SHP77 treated with DMSO at 0.1 percent for 48 hours (cell line): ENCODE measurements around the gene SMIM22.
A peak's percentile ranks its signal among the peaks of the same experiment; 100 is the strongest.
"Not testable (repeated sequence)": the region's sequence is repeated elsewhere in the genome, so short reads cannot be mapped to it uniquely, and the experiment has no call there.

ENCODE experiments used
- DNase-seq: peaks from one replicate; lab custom pipeline; 2025; lab: John Stamatoyannopoulos, UW

Gene SMIM22

GRCh38 chr16:4768549-4769305, 26.4 kb upstream of the SMIM22 start:
- DNase-seq, result peak; percentile 93

DNA sequence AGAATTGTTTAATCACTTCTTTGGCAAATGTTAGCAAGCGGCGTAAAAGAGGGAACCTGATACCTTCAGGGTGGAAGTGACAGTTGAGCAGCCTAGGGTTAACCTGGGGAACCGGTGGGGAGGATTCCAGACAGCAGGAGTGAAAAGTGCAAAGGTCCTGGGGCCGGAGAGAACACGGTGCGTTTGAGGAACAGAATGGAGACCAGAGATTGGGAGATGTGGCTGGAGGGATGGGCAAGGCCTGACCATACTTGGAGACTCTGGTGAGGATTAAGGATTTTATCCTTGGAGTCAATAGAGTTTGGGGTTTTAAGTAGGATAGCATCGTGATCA, 25.9 kb upstream of the SMIM22 start:
- no peak for DNase-seq

DNA sequence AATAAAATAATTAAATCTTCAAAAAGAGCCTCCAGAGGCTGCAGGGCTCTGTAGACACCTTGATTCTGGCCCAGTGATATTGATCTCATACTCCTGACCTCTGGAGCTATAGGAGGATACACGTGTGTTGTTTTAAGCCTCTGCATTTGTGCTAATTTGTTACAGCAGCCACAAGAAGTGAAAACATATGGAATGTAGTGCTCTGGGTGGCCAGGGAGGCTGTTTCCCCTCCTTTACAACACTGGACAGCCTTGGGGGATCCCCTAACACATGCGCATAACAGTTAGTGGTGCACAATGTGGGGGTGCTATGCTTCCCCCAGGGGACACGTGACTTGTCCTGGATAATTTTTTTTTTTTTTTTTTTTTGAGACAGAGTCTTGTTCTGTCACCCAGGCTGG, 23.5 kb upstream of the SMIM22 start:
- no peak for DNase-seq

- DNase-seq, result no peak
Measured at GRCh38 chr16:4772351-4772750, 22.8 kb upstream of the SMIM22 start.

DNA sequence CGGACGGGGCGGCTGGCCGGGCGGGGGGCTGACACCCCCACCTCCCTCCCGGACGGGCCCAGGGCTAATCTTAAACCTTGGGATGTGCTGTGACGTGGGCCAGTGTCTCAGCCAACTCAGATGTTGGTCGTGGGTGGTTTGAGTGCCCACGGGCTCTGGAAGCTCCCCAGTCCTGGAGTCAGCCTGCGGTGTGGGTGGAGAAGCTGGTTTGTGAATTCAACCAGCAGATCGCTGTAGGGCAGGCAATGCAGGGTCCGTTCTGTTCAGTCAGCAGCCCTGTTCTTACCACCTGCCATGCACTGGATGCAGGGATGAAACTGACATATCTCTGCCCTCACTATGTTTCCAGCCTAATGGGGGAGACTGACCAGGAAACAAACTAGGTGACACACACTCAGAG, 20.2 kb upstream of the SMIM22 start:
- no peak for DNase-seq

DNA sequence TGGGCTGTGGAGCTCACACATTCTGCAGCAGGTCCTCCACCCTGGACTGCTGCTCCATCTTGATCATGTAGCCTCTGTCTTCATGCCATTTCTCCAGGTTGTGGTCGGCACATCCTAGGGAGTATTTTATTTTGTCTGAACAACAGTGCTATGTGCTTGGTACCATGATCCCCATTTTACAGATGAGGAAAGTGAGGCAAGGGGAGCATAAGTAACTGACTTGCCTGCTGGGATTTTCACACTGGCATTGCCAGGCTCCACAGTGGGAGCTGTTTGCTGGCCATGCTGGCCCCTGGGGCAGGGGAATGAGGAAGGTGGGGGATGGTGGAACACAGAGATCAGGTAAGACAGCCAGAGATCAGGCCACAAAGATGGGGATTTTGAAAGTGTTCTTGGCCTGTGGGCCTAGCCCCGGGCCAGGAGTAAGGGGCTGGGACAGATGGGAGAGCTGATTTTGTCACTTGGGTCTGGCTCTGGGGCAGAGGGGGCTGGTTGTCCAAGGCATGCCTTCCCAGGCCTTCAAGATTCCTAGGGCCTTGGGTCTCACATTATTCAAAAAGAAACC, 18.9 kb upstream of the SMIM22 start:
- DNase-seq, result no peak

- DNase-seq, result no peak
Measured at GRCh38 chr16:4777339-4778049, 17.7 kb upstream of the SMIM22 start.

DNA sequence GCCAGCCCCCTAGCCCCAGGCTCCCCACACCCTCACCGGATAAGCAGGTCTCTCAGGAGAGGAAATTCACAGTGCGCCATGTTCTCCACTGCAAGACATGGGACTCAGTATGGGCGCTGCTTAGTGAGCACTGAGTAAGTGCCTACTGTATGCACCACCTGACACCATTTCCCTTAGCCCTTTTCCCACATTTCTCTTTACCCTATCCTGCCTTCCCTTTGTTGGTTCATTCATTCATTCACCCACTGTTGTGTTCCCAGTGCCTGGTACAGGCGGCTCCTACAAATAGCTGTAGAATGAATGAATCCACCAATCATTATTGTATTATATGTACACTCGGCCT, 17.1 kb upstream of the SMIM22 start:
- DNase-seq, result no peak

DNA sequence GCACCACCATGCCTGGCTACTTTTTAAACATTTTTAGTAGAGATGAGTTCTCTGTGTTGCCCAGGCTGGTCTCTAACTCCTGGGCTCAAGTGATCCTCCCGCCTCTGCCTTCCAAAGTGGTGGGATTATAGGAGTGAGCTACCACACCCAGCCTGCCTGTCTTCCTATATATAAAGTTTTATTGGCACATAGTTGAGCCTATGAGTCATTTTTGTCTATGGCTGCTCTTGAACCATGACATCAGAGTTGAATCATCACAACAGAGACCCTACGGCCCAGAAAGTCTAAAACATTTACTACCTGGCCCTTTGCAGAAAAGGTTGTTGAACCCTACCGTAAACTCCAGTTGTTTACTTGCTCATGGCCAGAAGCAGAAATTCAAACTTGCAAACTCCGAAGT, 14.9 kb upstream of the SMIM22 start:
- DNase-seq, result no peak

DNA sequence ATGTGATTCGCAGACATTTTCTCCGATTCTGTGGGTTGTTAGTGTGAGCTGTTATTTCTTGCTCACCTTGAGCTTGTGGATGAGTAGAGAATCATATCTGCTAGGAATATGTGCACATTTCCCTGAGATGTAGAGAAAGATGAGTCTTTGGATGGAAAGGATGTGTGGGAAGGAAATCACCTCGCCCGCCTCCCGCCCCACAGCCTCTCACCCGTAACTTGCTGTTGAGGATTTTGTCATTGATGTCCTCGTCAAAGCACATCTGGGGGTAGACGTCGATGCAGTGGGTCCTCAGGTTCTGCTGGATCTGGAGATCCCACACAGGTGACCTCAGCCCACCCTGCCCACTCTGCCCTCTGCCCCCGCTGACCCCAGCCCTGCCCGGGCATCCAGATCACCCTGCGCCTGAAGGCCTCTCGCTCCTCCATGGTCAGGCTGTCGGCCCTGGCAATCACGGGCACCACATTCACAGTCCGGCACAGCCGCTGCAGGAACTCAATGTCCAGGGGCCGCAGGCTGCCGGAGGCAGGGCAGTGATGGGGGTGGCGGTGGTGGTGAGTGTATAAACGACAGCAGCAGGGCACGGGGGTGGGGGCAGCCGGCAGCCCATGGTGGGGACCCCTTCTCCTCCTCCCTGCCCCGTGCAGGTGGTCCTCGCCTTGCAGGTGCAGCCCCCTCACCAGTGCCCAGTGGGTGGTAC, 11.8 kb upstream of the SMIM22 start:
- DNase-seq, result no peak

DNA sequence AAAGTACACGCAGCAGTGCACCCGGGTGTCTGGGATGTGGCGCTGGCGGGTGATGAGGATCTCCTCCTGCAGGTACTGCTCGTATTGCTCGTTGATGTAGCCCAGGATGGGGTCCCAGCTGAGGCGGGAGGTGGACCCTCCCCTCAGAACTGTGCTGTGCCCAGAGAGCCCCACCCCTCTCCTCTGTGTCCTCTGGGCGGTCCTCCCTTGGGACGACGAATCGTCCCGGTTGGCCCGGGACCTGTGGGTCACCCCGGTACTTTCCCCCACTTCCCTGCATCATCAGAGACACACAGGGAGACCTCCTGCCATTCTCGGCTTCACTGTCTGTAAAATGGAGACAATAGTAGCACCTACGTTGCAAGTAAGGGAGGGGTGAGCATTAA, 11.2 kb upstream of the SMIM22 start:
- no peak for DNase-seq

- not testable (repeated sequence) for DNase-seq
Measured at GRCh38 chr16:4784444-4784987, 10.7 kb upstream of the SMIM22 start.

DNA sequence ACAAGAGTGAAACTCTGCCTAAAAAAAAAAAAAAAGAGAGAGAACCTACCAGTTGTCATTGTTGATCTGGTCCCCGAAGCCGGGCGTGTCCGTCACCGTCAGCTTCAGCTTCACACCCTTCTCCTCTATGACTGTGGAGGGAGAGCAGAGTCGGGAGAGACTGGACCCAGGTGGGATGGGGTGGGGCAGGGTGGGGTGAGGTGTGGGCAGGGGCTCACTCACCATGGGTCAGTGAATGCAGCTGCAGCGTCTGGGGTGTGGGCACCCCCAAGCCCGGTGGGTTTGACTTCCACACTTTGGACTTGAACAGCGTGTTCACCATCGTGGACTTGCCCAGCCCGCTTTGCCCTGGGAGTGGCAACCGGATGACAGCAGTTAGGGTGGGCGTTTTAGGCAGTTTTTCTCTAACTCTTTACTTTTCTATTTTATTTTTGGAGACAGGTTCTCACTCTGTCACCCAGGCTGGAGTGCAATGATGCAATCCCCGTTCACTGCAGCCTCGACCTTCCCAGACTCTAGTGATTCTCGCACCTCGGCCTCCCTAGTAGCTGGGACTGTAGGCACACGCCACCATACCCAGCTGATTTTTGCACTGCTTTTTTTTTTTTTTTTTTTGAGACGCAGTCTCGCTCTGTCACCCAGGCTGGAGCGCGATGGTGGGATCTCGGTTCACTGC, 9.3 kb upstream of the SMIM22 start:
- no peak for DNase-seq

- DNase-seq, result no peak
Measured at GRCh38 chr16:4787068-4787467, 8.1 kb upstream of the SMIM22 start.

DNA sequence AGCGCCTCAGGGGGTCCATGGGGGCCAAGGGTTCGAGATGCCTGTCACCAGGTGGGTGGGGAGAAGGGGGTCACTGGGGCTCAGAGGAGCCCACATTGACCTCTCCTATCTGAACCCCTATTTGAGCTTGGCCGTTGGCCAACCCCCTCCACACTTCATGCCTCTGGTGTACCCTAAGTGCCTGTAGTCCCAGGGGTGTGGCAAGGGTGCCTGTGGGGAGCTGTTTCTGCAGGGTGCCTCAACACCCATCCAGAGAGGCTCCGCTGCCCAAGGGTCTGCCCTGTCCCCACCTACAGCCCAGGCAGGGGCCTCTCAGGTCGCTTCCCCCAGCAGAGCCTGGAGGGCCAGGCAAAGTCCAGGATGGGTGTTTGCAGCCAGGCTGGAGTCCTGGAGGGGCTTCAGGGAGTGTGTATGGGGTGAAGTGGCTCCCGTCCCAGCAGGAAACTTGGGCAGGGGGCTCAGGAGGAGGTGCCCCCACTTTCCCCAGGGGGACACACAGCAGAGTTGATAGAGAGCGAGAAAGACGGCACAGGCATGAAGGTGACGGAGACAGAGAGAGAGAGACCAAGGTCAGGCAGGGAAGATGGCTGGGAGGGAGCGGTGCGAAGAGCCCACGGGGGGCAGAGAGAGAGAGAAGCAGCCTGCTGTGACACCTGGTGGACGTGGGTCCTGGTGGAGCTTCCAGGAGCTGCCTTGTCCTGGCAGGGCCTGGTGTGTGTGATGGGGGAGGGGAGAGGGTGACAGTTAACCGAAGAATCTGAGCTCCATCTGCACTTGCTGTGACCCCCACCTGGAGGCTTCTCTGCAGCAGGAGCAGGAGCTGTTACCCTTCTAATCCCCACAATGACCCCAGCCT, 7.3 kb upstream of the SMIM22 start, which contains the start of gene SEPTIN12:
TSS of gene SEPTIN12 (minus strand) at position 719 of the 856 bp plus-strand sequence. CDS start at position 19, 700 bp downstream.
- DNase-seq, result peak; percentile 8

DNA sequence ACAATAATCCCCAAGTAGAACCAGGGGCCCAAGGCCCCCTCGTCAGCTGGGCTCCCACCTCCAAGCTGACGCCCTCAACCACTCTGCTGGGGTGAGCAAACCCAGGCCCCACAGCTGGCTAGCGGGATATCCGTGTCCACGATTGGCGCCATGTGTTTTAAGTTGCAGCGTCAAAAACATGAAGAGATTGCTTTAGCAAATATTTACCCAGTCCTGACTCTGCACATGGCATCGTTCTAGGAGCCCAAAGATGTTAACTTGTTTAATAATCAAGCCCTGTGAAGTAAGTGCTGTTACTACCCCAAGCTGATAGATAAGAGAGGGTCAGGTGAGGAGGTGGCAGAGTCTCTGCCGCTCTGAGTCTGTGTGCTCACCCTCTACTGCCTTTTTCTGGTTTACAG, 6.7 kb upstream of the SMIM22 start:
- peak; percentile 8 for DNase-seq

- DNase-seq, result no peak
Measured at GRCh38 chr16:4788910-4789309, 6.3 kb upstream of the SMIM22 start.

- no peak for DNase-seq
Measured at GRCh38 chr16:4790261-4790660, 4.9 kb upstream of the SMIM22 start.

GRCh38 chr16:4790871-4791270, 4.3 kb upstream of the SMIM22 start:
- no peak for DNase-seq

- DNase-seq, result no peak
Measured at GRCh38 chr16:4792951-4793513, 2.1 kb upstream of the SMIM22 start.
